HG03521 (cell line): Measurements from ENCODE around the gene ILK.

ENCODE experiments used
- ATAC-seq: cut with Tn5 transposase; IDR thresholded peaks from one replicate; pipeline ENCODE4 v1.9.1; 2021; ENCODE audit warnings: mild to moderate bottlenecking, moderate library complexity; ENCODE audit not compliant: unreplicated experiment

The ILK gene

GRCh38 chr11:6654281-6655019 lies 50.9 kb downstream of the ILK start:
- no peak for ATAC-seq

GRCh38 chr11:6655020-6655789 lies 51.6 kb downstream of the ILK start:
- no peak for ATAC-seq

- no peak for ATAC-seq
Measured at GRCh38 chr11:6655790-6656583, 52.4 kb downstream of the ILK start, which contains the start of gene DCHS1. TSS of gene DCHS1 (minus strand) at chr11:6655809. CDS start at chr11:6641613, 14,196 bp downstream.

- ATAC-seq, result no peak
Measured at GRCh38 chr11:6656584-6656915, 53.0 kb downstream of the ILK start.

- no peak for ATAC-seq
Measured at GRCh38 chr11:6656936-6657335, 53.4 kb downstream of the ILK start.

GRCh38 chr11:6657346-6657745 lies 53.8 kb downstream of the ILK start:
- no peak for ATAC-seq

GRCh38 chr11:6658647-6659046 lies 55.1 kb downstream of the ILK start:
- no peak for ATAC-seq
